A549 (cell line): ENCODE results near the gene FOXM1. TPM values are rescaled to one million over a fixed set of nuclear protein-coding genes. Genes with fewer than 3 reads are reported as not detected.

Source experiments
- ATAC-seq, 2 experiments: fragments of 200-7000 bp in 1 of 2; fragments of >200 bp in 1 of 2; cut with Nextera tagmentation in 1 of 2; cut with Tn5 transposase in 1 of 2; 3 replicates each; pipeline versions ENCODE4 v1.8.0 to v1.9.1; 2018 to 2020; ENCODE audit warnings: mild to moderate bottlenecking in 1 of 2, moderate library complexity in 1 of 2
- CTCF ChIA-PET: fragments of 300-600 bp; sonication (Branson Sonifier 250); formaldehyde crosslinking; extraction: SDS; loops from one replicate; lab custom pipeline; 2021; ENCODE audit warnings: antibody characterized with exemption, inconsistent platforms; lab: Yijun Ruan, JAX
- POLR2A ChIA-PET: fragments of 350-600 bp; formaldehyde crosslinking; extraction: SDS; loops from one replicate; lab custom pipeline; 2021; ENCODE audit warnings: antibody characterized with exemption, inconsistent platforms; lab: Yijun Ruan, JAX
- DNase-seq, 2 experiments: peaks; one replicate each; pipeline versions ENCODE4 v3.0.0 to v3.0.0-alpha.2; 2011 to 2016; ENCODE audit warnings: low read depth in 1 of 2, low spot score in 1 of 2
- FAIRE-seq: peaks from 2 replicates; lab custom pipeline; 2011; peaks lifted over from hg19 to GRCh38; lab: Jason Lieb, UNC
- H3K27ac ChIP-seq, 2 experiments: fragments of >200 bp; sonication (Bioruptor Twin); formaldehyde crosslinking; 3 replicates each; pipeline ENCODE4 v1.5.1; 2016 to 2017
- H3K4me1 ChIP-seq: fragments of >200 bp; sonication (Bioruptor Twin); formaldehyde crosslinking; 3 replicates; pipeline ENCODE4 v1.6.1; 2016
- H3K4me2 ChIP-seq: fragments of >200 bp; sonication (Bioruptor Twin); formaldehyde crosslinking; 3 replicates; pipeline ENCODE4 v1.6.1; 2016
- H3K4me3 ChIP-seq: fragments of >200 bp; sonication (Bioruptor Twin); formaldehyde crosslinking; 3 replicates; pipeline ENCODE4 v1.5.1; 2016
- H3K9me3 ChIP-seq: fragments of >200 bp; sonication (Bioruptor Twin); formaldehyde crosslinking; 3 replicates; pipeline ENCODE4 v1.6.1; 2016
- CEBPB ChIP-seq, 2 experiments: fragments of >200 bp in 1 of 2; sonication (Bioruptor Twin) in 1 of 2; formaldehyde crosslinking in 1 of 2; IDR thresholded peaks; 2 replicates each; pipeline ENCODE4 v1.6.1; 2012 to 2016
- CHD2 ChIP-seq: fragments of 150-350 bp; IDR thresholded peaks from 2 replicates; pipeline ENCODE4 v1.6.1; 2014; ENCODE audit warnings: low read length; ENCODE audit not compliant: partially characterized antibody
- CHD4 ChIP-seq: fragments of 200-600 bp; sonication (generic); IDR thresholded peaks from 2 replicates; pipeline ENCODE4 v1.6.1; 2016; ENCODE audit warnings: antibody characterized with exemption, mild to moderate bottlenecking, borderline replicate concordance
- CTCF ChIP-seq: fragments of >200 bp; sonication (Bioruptor Twin); formaldehyde crosslinking; IDR thresholded peaks from 3 replicates; pipeline ENCODE4 v1.5.1; 2016
- HOXB5 ChIP-seq: fragments of 250-450 bp; sonication (Bioruptor Pico); IDR thresholded peaks from 2 replicates; pipeline ENCODE4 v1.5.0; 2020; ENCODE audit warnings: mild to moderate bottlenecking, moderate library complexity
- KDM1A ChIP-seq: fragments of 200-600 bp; sonication (generic); IDR thresholded peaks from 2 replicates; pipeline ENCODE4 v1.6.1; 2016; ENCODE audit warnings: low read depth, mild to moderate bottlenecking
- MYC ChIP-seq: IDR thresholded peaks from 2 replicates; pipeline ENCODE4 v1.6.1; 2012; ENCODE audit warnings: mild to moderate bottlenecking, inconsistent platforms, low read length, improper control_type of control experiment, borderline replicate concordance
- SREBF2 ChIP-seq: fragments of 450-650 bp; IDR thresholded peaks from 2 replicates; pipeline ENCODE4 v1.6.1; 2014; ENCODE audit warnings: mild to moderate bottlenecking, moderate library complexity
- TP53 ChIP-seq: fragments of 250-450 bp; sonication (Bioruptor Pico); IDR thresholded peaks from 2 replicates; pipeline ENCODE4 v1.5.0; 2021; ENCODE audit warnings: mild to moderate bottlenecking, moderate library complexity
- ZNF302 ChIP-seq: fragments of 250-450 bp; sonication (Bioruptor Pico); IDR thresholded peaks from 2 replicates; pipeline ENCODE4 v1.9.0; 2021; ENCODE audit warnings: inconsistent platforms, mild to moderate bottlenecking, moderate library complexity
- ZSCAN20 ChIP-seq: fragments of 250-450 bp; sonication (Bioruptor Pico); IDR thresholded peaks from 2 replicates; pipeline ENCODE4 v1.8.0; 2022; ENCODE audit warnings: mild to moderate bottlenecking, moderate library complexity
- WGBS: methylation state at CpG from one replicate; pipeline ENCODE4 v1.1.6; 2017; ENCODE audit errors: missing lambda C conversion rate; 5-methylcytosine and 5-hydroxymethylcytosine counted together
- polyA plus RNA-seq, 4 experiments: library from polyadenylated mRNA; depleted of rRNA in 3 of 4; stranded (reverse); fragments of >200 nt; fragmentation: RNase III in 1 of 4; extraction: RNeasy Plus Mini Kit Qiagen cat#74134 plus additional on column Dnase treatment in 1 of 4; gene quantifications; 2 replicates in 3 of 4; 3 replicates in 1 of 4; pipeline ENCODE4 v1.2.3, GENCODE V29; 2011 to 2017
- TF ChIP-seq, protein P1 (sequence below): fragments of 250-450 bp; sonication (Bioruptor Pico); IDR thresholded peaks from 2 replicates; pipeline ENCODE4 v1.5.0; 2021; ENCODE audit warnings: mild to moderate bottlenecking, moderate library complexity, borderline replicate concordance

The FOXM1 gene
- polyA plus RNA-seq, 2 of the 4 experiments (the other 2 are of a cell fraction) = 40.3 to 84.0 TPM

DNA sequence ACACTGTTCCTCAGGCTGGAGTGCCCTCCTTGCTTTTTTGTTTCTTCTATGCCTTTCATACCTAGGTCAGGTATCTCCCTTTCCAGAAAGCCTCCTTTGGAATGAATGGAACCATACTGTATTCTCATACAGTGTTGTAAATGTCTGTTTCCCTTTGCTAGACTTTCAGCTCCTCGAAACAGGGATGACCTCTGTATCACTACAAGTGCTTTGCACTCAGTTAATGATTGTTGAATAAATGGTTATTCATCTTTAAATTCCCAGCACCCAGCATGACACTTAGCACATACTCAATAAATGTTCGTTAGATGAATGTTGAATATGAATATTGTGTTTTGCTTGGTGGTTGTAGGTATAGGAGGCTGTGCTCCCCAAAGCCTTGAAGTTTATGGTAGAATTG, 7.8 kb upstream of the FOXM1 start:
- FAIRE-seq (no peak), ATAC-seq (peak; percentile 54 to 59)
- POLR2A ChIA-PET = interaction anchor here (0.7 to 1.2 kb wide), 2 partner anchors 157 to 193 kb away, joined by 6 to 9 read pairs; no protein-coding TSS in a partner anchor

DNA sequence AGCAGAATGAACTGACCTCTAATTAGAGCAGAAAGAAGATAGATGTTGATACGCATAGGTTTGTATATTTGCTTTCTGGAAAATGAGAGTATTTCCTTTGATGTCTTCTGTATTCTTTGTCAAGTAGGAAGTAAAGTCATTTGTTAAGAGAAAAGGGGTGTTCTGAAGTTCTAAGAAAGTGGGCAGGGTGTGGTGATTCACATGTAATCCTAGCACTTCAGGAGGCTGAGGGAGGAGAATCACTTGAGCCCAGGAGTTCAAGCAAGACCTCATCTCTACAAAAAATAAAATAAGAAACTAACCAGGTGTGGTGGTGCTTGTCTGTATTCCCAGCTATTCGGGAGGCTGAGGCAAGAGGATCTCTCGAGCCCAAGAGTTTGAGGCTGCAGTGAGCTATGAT, 2.9 kb upstream of the FOXM1 start:
- TF ChIP-seq KDM1A (no peak), HOXB5 (CRISPR knock-in tag) (no peak), ZNF302 (CRISPR knock-in tag) (no peak)
- TF ChIP-seq, protein P1, sequence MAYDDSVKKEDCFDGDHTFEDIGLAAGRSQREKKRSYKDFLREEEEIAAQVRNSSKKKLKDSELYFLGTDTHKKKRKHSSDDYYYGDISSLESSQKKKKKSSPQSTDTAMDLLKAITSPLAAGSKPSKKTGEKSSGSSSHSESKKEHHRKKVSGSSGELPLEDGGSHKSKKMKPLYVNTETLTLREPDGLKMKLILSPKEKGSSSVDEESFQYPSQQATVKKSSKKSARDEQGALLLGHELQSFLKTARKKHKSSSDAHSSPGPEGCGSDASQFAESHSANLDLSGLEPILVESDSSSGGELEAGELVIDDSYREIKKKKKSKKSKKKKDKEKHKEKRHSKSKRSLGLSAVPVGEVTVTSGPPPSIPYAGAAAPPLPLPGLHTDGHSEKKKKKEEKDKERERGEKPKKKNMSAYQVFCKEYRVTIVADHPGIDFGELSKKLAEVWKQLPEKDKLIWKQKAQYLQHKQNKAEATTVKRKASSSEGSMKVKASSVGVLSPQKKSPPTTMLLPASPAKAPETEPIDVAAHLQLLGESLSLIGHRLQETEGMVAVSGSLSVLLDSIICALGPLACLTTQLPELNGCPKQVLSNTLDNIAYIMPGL (CRISPR knock-in tag) = no peak
- DNase-seq = no peak
- FAIRE-seq = no peak
- peaks cover 24% of the 10 kb centered on the region for H3K4me1 ChIP-seq
- no peak overlapping the region for H3K4me2 ChIP-seq
- no peaks in the 10 kb centered on the region for H3K9me3 ChIP-seq
- ChIA-PET CTCF (interaction anchor here (0.6 to 1.5 kb wide), 4 partner anchors 12 to 81 kb away, joined by 3 to 5 read pairs (median 4); no protein-coding TSS in a partner anchor), POLR2A (no interaction called here)
- ATAC-seq = no peak
- no peak overlapping the region for H3K27ac ChIP-seq
- WGBS = 92% methylated on average over 3 of the region's 3 CpGs
- H3K4me3 ChIP-seq = no peak overlapping the region

More for the DNA sequence above, 7.8 kb upstream of the FOXM1 start:
- DNase-seq = no peak
- peak overlapping the region; percentile 30; the same call in 2 of the 3 replicates for H3K4me2 ChIP-seq
- no peak overlapping the region for H3K4me3 ChIP-seq
- no peak overlapping the region for H3K27ac ChIP-seq
- WGBS = 32% methylated on average over 2 of the region's 2 CpGs
- no peaks in the 10 kb centered on the region for H3K9me3 ChIP-seq
- CTCF ChIA-PET = interaction anchor here (0.6 to 6.8 kb wide), 35 partner anchors 8 to 175 kb away, joined by 3 to 70 read pairs (median 4); partner anchors contain the start of genes FOXM1 and RHNO1
- peaks cover 15% of the 10 kb centered on the region for H3K4me1 ChIP-seq
- no peak for TF ChIP-seq ZSCAN20 (CRISPR knock-in tag)
- no peak for TF ChIP-seq SREBF2
- TF ChIP-seq CTCF = no peak
- no peak for TF ChIP-seq MYC
- TF ChIP-seq CHD2 = no peak
- TF ChIP-seq CHD4 = no peak
- no peak for TF ChIP-seq TP53 (CRISPR knock-in tag)

DNA sequence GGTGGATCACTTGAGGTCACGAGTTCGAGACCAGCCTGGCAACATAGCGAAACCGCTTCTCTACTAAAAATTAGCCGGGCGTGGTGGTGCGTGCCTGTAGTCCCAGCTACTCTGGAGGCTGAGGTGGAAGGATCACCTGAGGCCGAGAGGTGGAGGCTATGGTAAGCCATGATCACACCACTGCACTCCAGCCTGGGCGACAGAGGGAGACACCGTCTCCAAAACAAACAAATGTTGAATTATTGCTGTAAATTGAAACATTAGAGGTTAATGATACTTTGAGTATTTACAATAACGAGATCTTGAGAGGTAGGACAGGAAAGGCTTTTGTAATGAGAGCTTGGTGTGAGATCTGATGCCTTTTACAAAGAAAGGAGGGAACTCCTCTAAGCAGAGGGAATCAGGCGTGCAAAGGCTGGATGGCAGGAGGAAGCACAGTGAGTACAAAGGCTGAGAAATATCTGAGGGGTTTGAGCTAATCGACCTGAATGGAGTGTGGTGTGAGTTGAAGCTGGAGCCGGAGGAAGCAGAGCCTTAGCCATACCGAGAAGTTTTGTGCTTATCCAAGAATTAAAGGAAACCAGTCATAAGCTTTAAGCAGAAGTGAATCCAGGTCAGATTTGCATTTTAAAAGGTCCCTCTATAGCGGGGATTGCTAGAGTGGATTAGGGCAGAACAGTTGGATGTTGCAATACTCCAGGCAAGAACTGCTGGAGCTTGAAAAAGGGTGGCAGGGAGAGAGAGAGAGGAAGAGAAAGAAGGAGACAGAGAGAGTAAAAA, 1.2 kb upstream of the FOXM1 start:
- H3K4me1 ChIP-seq = peaks cover 12% of the 10 kb centered on the region
- ATAC-seq (peak in 1 of 2 experiments; percentile 2; a peak in 2 of 6 replicates), FAIRE-seq (no peak), DNase-seq (no peak)
- H3K9me3 ChIP-seq = no peaks in the 10 kb centered on the region
- WGBS = 37% methylated on average over 16 of the region's 16 CpGs
- peak overlapping the region; percentile 85 for H3K4me2 ChIP-seq
- ChIA-PET CTCF (interaction anchor here (0.8 to 1.4 kb wide), 3 partner anchors 9 to 66 kb away, joined by 3 to 7 read pairs (median 3); no protein-coding TSS in a partner anchor), POLR2A (interaction anchor here (1.9 to 2.1 kb wide), 2 partner anchors 9 to 12 kb away, joined by 6 to 14 read pairs; partner anchors contain the start of gene TULP3)
- H3K27ac ChIP-seq = peak overlapping the region; percentile 95 to 96
- H3K4me3 ChIP-seq = peak overlapping the region; percentile 89
- TF ChIP-seq CHD2 (no peak), CEBPB (IDR thresholded peaks at IDR 0.05) (peak; percentile 12 to 60; a peak in 3 of 4 replicates)
